Right hindlimb (tissue), 1 donor: ENCODE measurements around the gene PXDC1.

Source experiments
- DNase-seq: peaks from one replicate; pipeline ENCODE4 v3.0.0-alpha.2; 2018

PXDC1 gene

GRCh38 chr6:3746696-3747095 is 4.8 kb downstream of the PXDC1 start:
- no peak for DNase-seq

- no peak for DNase-seq
Observed at GRCh38 chr6:3746119-3746691, 5.3 kb downstream of the PXDC1 start.

GRCh38 chr6:3745566-3746118 is 5.9 kb downstream of the PXDC1 start:
- no peak for DNase-seq

GRCh38 chr6:3744901-3745470 is 6.5 kb downstream of the PXDC1 start:
- DNase-seq = no peak

- no peak for DNase-seq
Observed at GRCh38 chr6:3744211-3744900, 7.2 kb downstream of the PXDC1 start.

- DNase-seq = no peak
Observed at GRCh38 chr6:3743541-3743940, 8.0 kb downstream of the PXDC1 start.

- DNase-seq = peak; percentile 87
Observed at GRCh38 chr6:3742426-3743344, 8.8 kb downstream of the PXDC1 start.

- no peak for DNase-seq
Observed at GRCh38 chr6:3742076-3742425, 9.5 kb downstream of the PXDC1 start.

GRCh38 chr6:3741477-3741871 is 10.0 kb downstream of the PXDC1 start:
- no peak for DNase-seq

- DNase-seq = no peak
Observed at GRCh38 chr6:3740551-3741476, 10.7 kb downstream of the PXDC1 start.

GRCh38 chr6:3739311-3739897 is 12.1 kb downstream of the PXDC1 start:
- no peak for DNase-seq

- DNase-seq = no peak
Observed at GRCh38 chr6:3738381-3739131, 13.0 kb downstream of the PXDC1 start.

- DNase-seq = no peak
Observed at GRCh38 chr6:3737831-3738210, 13.7 kb downstream of the PXDC1 start.

- no peak for DNase-seq
Observed at GRCh38 chr6:3737149-3737830, 14.2 kb downstream of the PXDC1 start.

GRCh38 chr6:3735029-3735605 is 16.4 kb downstream of the PXDC1 start:
- DNase-seq = no peak

GRCh38 chr6:3734023-3734422 is 17.5 kb downstream of the PXDC1 start:
- DNase-seq = no peak

GRCh38 chr6:3733321-3733925 is 18.1 kb downstream of the PXDC1 start:
- no peak for DNase-seq

GRCh38 chr6:3732345-3733141 is 19.0 kb downstream of the PXDC1 start:
- peak; percentile 77 for DNase-seq

GRCh38 chr6:3731700-3732099 is 19.8 kb downstream of the PXDC1 start:
- no peak for DNase-seq
